Measurements from ENCODE around the gene MSI2. TPM values are rescaled to one million over a fixed set of nuclear protein-coding genes. Genes with fewer than 3 reads are reported as not detected.

The MSI2 gene
- total and polyA plus RNA-seq, 2 experiments from 2014 or later: 18.9 to 41.8 TPM

DNA sequence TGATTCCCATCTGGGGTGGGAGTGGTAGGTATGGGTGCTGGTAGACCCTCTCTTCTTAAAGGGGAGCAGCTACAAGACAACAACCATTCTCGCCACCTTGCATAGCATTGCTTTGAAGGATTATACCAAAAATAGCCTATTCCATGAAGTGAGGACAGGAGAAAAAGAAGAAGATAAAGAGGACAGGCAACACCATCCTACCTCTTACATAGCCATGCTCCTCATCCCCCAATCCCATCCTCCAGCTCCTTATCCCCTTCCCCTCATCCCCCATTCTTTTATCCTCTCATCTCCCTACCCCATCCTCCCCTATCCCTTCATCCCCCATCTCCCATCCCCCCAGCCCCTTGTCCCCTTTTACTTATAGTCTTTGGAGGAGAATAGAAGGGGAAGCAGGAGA is 459.7 kb downstream of the MSI2 start:
- Histone ChIP-seq H3K79me2 (replicated peaks; ENCODE audit: insufficient read depth) (no peaks in the 10 kb centered on the region), H3K4me1 (ENCODE audit: insufficient read depth) (no peaks in the 10 kb centered on the region), H3K9me2 (ENCODE audit: insufficient read depth) (peaks cover 3% of the 10 kb centered on the region; the same call in 1 of the 2 replicates), H3K36me3 (ENCODE audit: insufficient read depth) (no peaks in the 10 kb centered on the region), H3K27ac (ENCODE audit: low read depth) (no peak overlapping the region), H2AFZ (no peak overlapping the region), H4K20me1 (replicated peaks; ENCODE audit: insufficient read depth) (no peaks in the 10 kb centered on the region; the same call in 1 of the 2 replicates), H3K4me3 (no peak overlapping the region), H3K27me3 (ENCODE audit: insufficient read depth) (peaks cover 4% of the 10 kb centered on the region; the same call in 1 of the 2 replicates), H3F3A (replicated peaks; ENCODE audit: low read depth) (no peaks in the 10 kb centered on the region), H3K4me2 (no peak overlapping the region)
- no peaks in the 10 kb centered on the region for H3K4me1 Mint-ChIP-seq
- peaks cover 7% of the 10 kb centered on the region for H3K27me3 Mint-ChIP-seq (ENCODE audit: insufficient read depth, low read depth, poor library complexity)
- no peaks in the 10 kb centered on the region for H3K9me3 Mint-ChIP-seq
- ATAC-seq (no peak), DNase-seq (ENCODE audit: low spot score) (no peak)
- no peak overlapping the region for H3K4me3 Mint-ChIP-seq
- H3K36me3 Mint-ChIP-seq (ENCODE audit: low read depth): no peaks in the 10 kb centered on the region
- TF ChIP-seq, protein P1, sequence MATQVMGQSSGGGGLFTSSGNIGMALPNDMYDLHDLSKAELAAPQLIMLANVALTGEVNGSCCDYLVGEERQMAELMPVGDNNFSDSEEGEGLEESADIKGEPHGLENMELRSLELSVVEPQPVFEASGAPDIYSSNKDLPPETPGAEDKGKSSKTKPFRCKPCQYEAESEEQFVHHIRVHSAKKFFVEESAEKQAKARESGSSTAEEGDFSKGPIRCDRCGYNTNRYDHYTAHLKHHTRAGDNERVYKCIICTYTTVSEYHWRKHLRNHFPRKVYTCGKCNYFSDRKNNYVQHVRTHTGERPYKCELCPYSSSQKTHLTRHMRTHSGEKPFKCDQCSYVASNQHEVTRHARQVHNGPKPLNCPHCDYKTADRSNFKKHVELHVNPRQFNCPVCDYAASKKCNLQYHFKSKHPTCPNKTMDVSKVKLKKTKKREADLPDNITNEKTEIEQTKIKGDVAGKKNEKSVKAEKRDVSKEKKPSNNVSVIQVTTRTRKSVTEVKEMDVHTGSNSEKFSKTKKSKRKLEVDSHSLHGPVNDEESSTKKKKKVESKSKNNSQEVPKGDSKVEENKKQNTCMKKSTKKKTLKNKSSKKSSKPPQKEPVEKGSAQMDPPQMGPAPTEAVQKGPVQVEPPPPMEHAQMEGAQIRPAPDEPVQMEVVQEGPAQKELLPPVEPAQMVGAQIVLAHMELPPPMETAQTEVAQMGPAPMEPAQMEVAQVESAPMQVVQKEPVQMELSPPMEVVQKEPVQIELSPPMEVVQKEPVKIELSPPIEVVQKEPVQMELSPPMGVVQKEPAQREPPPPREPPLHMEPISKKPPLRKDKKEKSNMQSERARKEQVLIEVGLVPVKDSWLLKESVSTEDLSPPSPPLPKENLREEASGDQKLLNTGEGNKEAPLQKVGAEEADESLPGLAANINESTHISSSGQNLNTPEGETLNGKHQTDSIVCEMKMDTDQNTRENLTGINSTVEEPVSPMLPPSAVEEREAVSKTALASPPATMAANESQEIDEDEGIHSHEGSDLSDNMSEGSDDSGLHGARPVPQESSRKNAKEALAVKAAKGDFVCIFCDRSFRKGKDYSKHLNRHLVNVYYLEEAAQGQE (IDR thresholded peaks at IDR 0.05; ENCODE audit: unreplicated experiment): no peak
- TF ChIP-seq JUNB (IDR thresholded peaks at IDR 0.05; ENCODE audit: unreplicated experiment): no peak
- TF ChIP-seq EZH2phosphoT487 (IDR thresholded peaks at IDR 0.05; ENCODE audit: unreplicated experiment): no peak
- no peak for TF ChIP-seq ZNF331 (CRISPR knock-in tag; IDR thresholded peaks at IDR 0.05; ENCODE audit: low read depth)
- TF ChIP-seq ZNF462 (CRISPR knock-in tag; IDR thresholded peaks at IDR 0.05): no peak
- TF ChIP-seq, protein P2, sequence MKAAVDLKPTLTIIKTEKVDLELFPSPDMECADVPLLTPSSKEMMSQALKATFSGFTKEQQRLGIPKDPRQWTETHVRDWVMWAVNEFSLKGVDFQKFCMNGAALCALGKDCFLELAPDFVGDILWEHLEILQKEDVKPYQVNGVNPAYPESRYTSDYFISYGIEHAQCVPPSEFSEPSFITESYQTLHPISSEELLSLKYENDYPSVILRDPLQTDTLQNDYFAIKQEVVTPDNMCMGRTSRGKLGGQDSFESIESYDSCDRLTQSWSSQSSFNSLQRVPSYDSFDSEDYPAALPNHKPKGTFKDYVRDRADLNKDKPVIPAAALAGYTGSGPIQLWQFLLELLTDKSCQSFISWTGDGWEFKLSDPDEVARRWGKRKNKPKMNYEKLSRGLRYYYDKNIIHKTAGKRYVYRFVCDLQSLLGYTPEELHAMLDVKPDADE (IDR thresholded peaks at IDR 0.05): no peak
- TF ChIP-seq EZH2 (IDR thresholded peaks at IDR 0.05; ENCODE audit: low read depth, unreplicated experiment): no peak
- TF ChIP-seq STAT1 (IDR thresholded peaks at IDR 0.05; ENCODE audit: unreplicated experiment): no peak
- TF ChIP-seq CTCF (conservative IDR thresholded peaks at IDR 0.05; ENCODE audit: low read depth in 2 of 2): no peak
- no peak for TF ChIP-seq POLR2AphosphoS5 (IDR thresholded peaks at IDR 0.05; ENCODE audit: low read depth)
- no peak overlapping the region for H3K27ac Mint-ChIP-seq

All from GM23338 (cell line).